NCI-H1930 (cell line): ENCODE data around the gene FAM83G.
"Not testable (repeated sequence)": the region's sequence is repeated elsewhere in the genome, so short reads cannot be mapped to it uniquely, and the experiment has no call there.

ENCODE experiments used
- DNase-seq, 2 experiments: peaks; one replicate each; lab custom pipeline; 2025; lab: John Stamatoyannopoulos, UW

FAM83G gene

DNA sequence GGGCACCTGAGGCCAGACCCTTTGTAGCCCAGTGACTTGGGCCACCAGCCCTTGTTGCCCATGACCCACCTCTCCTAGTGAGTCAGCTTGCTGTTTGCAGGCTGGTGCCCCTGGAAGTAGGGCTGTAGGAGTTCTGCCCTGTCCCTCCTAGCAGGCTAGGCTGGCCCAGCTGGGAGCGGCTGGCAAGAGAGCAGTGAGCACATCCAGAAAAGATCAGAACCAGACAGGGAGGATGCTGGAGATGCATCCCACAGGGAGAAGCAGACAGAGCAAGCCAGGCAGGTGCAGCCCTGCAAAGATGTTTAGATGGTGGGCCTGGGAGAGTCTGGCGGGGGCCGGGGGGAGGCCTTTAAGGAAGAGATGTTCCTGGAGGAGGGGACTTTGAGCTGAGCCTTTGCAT is 50.2 kb downstream of the FAM83G start:
- DNase-seq = no peak

DNA sequence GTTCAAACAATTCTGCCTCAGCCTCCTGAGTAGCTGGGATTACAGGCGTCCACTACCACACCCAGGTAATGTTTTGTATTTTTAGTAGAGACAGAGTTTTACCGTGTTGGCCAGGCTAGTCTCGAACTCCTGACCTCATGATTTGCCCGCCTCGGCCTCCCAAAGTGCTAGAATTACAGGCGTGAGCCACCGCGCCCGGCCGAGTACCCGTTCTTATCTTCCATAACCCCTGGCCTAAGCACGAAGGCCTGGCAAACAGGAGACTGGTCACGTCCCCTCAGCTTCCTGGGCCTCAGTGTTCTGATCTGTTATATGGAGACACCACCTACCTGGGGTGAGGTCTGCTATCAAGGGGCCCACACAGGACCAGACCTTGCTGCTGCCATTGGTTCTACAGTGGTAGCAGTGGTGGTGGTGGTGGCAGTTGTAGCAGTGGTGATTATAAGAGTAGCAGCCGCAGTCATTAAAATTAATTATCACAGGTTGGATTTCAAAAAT is 51.3 kb downstream of the FAM83G start:
- no peak for DNase-seq

DNA sequence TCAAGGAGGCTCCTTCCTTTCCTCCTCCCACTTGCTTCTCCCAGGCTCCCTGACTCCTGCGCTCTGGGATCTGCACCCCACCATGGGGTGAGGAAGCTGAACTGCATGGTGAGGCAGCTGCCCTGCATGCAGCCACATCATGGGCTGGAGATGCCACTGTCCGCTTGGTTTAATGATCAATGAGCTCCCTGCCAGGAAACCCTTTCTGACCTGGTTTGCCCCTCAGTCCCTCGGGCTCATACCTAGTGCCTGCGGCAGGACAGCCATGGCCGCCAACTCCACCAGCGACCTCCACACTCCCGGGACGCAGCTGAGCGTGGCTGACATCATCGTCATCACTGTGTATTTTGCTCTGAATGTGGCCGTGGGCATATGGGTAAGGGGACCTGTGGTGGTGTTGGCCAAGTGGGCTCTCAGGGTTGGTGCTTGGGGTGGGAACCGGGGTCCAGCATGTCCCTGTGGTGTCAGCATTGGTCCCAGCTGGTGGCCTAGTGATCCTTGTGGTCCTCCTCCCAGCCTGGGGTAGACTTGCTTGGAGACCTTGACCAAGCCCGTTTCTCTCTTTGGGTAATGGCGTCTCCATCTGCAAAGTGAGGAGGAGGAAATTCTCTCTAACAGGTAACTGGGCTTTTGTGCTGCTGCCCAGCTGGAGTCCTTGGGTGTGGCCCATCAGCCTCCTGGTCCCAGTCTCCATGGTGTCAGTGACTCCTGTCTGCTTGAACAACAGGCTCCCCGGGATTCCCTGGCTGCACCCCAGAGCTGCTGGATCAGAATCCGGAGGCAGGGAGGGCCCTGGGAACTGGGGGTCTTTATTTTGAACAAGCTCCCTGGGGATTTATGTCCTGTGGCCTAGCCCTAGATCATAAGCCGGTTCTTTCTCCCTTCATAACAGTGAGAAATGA is 52.4 kb downstream of the FAM83G start, which contains the start of gene SLC5A10:
Gene SLC5A10 (plus strand): TSS at position 225 of the 902 bp plus-strand sequence. CDS start 41 bp downstream, at position 266.
- DNase-seq = no peak

DNA sequence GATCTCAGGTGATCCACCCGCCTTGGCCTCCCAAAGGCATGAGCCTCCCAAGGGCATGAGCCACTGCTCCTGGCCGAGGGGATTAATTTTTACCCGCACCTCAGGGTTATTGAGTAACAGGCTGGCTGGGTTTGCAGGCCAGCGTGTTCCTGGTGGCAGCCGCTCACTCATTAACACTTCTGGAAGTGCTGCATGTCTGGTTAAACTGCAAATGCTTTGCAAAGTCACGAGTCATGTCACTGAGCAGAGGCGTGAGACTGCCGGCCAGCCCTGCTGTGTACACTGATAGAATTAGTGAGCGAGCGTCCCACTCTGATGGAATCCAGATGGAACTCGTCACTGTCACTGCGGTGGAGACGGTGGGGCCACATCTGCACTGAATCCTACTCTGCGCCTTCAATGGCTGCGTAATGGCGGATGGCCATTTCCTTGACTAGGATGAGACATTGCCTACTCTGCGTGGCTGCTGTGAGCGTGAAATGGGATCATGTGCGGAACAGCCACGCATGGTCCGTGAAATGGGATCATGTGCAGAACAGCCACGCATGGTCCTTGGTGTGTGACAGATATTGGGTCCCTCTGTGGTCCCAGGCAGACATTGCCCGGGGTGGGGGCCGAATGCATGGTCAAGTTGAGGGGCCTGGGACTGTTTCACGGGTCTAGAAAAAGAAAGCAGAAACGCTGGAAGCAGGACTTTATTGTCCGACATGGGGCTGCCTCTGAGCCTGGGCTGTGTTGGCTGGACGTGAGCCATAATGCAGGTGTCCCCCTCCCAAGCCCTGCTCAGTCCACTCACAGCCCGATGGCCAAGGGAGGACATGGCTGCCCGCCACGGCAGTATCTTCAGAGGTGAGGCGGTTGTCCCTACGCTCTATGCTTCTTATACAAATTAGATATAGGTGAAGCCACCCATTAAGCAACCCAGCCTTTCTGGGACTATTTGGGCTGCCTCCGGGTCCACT is 53.3 kb downstream of the FAM83G start:
- no peak for DNase-seq

DNA sequence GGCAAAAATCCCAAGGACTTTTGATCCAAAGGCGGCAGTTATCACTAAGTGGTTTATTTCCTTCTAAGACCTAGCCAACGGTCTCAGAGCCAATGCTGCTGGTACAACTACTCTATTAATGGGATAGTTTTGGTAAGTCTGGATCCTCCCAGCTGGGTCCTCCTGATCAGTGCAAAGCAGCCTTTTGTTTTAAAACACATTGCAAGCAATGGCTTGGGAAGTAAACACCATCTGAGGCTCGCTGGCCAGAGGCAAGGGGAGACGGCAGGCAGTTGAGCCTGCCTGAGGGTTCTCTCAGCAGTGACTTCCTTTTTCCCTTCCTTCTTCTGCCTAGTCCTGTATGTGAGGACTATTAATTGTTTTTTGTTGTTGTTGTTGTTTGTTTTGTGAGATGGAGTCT is 54.2 kb downstream of the FAM83G start:
- no peak for DNase-seq

DNA sequence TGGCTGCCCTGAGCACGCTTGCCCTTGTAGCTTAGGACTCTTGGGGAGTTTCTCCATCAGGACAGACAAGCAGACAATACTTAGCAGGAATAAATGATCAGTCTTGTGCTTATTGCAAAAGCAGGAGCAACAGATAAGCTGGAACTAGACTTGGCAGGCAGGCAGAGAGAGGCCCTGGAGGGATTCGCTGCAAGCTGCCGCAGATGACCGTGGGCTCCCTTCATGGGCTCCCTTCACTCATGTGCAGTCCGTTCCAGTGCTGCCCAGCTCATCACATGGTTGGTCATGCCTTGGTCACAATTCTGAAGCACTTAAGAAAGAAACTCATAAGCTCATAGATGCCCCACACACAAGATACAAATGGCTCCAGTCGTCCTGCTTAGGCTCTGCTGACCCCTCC is 55.0 kb downstream of the FAM83G start:
- no peak for DNase-seq

DNA sequence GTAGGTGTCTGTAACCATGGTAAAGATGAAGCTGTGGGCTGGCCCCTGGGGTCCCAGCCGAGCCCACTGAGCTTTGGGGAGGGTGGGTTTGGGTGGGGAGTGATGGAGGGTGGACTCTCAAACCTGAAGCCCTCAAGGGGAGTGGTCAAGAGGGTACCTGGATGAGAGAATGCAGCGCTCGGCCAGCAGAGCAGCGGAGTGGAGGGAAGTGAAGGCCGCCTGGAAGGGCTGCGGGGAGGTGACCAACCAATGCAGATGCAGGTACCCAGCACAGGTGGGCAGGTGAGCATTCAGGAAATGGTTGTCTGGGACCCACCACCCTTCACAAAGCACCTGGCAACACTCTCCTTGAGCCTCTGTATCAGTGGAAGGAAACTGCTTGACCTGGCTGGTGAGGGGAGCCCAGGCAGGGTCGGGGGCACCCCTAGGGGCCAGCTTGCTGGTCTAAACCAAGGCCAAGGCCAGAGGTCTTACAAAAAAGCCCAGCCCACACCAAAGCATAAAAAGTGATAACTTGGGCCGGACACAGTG is 56.0 kb downstream of the FAM83G start:
- no peak for DNase-seq

DNA sequence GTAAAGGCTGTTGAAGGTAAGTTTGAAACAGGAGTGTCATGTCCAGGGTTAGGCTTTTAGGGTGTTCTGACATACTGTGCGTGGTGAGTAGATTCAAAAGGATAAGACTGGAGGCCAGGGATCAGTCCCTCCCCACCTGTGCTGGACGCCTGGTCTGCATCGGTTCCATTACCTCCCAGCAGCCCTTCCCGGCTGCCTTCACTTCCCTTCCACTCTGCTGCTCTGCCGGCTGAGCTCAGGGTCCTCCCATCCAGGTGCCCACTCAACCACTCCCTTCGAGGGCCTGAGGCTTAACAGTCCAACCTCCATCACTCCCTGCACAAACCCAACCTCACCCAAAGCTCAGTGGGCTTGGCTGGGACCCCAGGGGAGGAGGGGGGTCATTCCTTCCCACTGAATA is 56.7 kb downstream of the FAM83G start:
- no peak for DNase-seq

DNA sequence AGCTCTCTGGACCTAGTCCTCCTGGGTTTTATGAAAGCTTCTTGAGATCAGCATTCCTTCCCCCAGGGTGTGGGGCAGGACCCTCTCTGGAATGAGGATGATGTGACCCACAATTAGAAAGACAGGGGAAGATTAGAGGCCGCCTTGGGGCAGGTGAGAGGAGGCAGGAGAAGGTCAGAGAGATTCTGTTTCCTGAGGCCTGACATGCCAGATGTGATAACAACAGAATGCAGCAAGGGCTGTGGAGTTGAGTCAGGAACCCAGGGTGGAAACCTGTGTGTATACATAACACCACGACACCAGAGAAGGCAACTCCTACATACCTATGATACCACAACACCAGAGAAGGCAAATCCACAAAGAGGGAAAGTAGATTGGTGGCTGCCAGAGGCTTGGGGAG is 58.0 kb downstream of the FAM83G start:
- DNase-seq = no peak

DNA sequence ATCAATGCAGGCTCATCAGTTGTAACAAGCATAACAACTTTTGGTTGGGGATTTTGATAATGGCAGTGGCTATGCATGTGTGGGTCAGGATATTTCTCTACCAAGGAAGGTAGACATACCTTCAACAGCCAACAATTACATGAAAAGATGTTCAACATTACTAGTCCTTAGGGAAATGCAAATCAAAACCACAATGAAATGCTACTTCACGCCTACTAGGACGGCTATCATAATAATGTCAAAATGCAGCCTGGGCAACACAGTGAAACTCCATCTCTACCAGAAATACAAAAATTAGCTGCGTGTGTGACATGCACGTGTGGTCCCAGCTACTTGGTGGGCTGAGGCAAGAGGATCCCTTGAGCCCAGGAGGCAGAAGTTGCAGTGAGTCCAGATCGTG is 59.9 kb downstream of the FAM83G start:
- no peak for DNase-seq

DNA sequence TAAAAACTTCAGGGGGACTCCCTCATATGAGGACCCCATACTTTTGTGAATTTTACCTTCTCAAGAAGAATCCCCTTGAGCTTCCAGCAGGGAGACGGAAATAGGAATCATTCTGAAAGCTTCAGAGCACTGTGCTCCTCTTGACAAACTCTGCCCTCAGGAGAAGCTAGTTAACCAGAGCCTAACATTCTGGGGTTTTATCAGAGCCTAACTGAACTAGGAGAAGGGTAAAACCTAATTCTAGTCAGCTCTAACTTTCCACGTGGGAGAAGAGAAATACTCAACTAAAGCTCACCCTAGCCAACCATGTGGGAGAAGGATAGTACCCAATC is 65.9 kb downstream of the FAM83G start:
- no peak for DNase-seq

DNA sequence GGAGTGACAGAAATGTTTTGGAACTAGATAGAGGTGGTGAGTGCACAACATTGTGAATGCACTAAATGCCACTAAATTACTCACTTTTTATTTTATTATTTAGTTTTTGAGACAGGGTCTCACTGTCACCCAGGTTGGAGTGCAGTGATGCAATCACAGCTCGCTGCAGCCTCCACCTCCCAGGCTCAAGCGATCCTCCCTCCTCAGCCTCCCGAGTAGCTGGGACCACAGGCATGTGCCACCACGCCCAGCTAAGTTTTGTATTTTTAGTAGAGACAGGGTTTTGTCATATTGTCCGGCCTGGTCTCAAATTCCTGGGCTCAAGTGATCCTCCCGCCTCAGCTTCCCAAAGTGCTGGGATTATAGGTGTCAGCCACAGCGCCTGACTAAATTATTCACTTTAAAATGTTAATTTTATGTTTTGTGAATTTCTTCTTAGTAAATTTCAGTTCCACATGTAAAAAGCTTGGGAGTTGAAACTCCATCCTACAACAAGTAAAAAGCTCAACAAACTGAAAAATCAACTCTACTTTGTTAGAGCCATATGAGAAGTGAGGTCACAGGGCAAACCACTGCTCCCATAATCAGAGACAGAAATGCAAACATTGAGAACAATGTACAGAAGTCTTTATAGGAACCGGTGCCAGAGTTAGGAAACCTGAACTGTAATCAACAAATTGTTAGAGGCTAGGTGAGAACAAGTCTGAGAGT is 66.4 kb downstream of the FAM83G start:
- DNase-seq = no peak

DNA sequence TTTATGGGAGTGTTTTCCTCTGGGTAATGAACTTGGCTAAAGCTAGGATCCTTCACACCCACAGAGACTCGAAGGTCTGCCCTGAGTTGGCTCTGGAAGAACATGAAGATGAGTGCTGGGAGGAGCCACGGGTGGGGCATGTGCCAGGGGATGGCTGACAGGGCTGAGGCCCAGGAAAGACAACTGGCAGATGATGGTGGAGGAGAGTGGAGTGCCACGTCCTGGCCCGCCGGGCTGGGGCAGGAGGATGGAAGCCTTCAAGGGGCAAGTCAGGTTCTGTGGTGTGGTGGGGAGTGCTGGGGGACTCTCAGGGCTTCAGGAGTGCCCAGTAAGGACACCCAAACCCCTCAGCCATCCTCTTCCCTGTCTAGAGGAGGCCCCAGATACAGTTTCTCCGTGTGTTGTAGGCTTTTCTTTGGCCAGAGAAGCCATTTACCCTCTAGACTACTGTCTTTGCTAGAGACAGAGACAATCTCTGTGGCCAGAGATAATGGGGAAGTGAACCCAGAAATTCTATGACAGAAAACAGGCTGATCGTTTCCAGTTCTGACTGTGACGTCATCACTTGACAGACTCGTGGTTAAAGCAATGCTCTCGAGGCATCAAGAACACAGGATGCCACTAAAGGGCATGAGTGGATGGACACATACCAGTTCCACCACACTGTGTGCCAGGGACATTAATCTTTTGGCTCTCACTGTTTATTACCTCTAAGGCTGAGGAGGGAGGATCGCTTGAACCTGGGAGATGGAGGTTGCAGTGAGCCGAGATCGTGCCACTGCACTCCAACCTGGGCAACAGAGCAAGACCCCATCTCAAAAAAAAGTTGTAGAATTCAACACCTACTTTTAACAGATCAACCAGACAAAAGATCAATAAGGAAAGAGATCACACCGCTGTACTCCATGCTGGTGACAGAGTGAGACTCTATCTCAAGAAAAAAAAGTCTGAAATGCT is 71.2 kb downstream of the FAM83G start:
- no peak for DNase-seq

DNA sequence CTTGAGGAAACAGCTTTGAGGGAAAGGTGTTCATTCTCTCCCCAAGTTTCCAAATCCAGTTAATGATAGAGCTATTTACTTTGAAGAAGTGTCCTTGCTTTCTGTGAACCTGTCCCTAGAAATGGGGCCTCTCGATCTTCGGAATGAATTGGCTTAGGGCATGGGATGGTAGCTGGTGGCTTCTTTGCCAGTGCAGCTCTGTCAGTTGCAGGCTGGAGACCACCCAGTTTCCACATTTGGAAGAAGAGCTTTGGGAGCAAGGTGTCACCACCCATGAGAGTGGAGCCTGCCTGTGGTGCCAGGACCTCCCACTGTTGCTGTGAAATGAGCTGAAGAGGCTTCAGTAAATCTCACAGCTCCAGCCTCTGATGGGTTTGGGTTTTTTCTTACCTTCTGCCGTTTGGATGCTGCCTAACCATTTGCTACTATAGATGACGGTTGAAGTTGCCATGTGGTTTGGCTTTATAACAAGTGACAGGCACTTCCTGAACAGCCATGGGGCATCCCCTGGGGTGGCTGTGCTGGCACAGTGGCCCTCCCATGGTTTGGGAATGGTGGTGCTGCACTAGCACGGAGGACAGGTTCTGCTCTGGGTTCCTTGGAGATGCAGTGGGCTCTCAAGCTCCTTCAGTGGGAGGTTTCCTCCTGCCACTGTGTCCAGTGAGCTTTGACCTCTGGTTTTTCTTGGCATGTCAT is 72.1 kb downstream of the FAM83G start:
- no peak for DNase-seq

DNA sequence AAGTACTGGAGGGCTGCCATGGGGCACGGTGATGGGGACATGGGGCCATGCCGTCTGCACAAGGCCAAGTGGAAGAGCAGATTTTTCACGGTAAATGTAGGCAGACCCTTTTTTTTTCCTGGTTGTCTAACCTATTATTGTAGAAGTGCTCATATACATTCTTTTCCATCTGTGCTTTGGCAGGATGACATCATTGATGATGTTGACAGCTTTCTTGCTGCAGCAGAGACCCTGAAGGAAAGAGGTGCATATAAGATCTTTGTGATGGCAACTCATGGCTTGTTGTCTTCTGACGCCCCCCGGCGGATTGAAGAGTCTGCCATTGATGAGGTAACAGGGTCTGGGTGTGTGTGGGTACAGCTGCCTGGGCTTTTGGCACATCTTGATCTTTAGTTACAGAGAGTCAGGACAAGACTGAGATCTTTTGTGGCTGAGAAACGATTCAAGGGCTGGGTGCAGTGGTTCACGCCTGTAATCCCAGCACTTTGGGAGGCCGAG is 75.9 kb downstream of the FAM83G start:
- DNase-seq = no peak

DNA sequence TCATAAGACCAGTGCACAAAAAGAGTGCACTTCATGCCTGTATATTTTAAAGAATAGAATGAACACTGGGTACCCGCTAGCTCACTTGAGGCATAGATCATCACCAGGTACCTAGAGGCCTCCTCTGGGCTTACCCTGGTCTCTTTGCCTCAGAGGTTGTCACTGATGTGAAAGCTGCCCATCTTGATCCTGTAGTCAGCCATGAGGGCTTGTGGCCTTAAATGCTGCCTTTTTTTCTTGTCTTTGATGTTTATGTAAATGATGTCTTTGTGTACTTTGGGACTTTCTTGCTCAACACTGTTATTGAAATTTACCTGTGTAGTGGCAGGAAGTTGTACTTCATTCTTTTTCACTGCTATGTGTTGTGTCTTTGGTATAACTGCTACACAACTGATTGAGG is 79.4 kb downstream of the FAM83G start:
- no peak for DNase-seq

DNA sequence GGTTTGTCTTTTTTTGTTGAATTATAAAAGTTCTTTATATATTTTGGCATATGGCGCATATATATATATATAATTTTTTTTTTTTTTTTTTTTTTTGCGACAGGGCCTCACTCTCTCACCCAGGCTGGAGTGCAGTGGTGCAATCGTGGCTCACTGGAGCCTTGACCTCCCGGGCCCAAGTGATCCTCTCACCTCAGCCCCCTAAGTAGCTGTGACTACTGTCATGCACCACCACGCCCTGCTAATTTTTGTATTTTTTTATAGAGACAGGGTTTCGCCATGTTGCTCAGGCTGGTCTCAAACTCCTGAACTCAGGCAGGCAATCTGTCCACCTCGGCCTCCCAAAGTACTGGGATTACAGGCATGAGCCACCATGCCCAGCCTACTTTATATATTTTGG is 82.0 kb downstream of the FAM83G start:
- not testable (repeated sequence) for DNase-seq

DNA sequence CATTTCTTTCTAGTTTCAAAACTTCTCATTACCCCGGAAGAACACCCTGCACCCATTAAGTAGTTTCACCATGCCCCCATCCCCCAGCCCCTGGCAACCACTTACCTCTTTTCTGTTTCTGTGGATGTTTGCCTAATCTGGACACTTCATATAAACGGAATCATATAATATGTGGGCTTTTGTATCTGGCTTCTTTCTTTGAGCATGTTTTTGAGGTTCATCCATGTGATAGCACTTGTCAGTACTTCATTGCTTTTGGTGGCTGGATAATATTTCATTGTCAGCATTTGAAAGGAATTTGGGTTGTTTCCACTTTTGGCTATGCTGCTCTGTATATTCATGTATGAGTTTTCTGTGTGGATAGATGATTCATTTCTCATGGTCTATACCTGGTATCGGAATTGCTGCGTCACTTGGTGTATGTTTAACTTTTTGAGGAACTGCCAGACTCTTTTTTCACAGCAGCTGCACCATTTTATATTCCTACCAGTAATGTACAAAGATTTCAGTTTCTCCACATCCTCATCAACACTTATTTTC is 82.6 kb downstream of the FAM83G start:
- DNase-seq = no peak

DNA sequence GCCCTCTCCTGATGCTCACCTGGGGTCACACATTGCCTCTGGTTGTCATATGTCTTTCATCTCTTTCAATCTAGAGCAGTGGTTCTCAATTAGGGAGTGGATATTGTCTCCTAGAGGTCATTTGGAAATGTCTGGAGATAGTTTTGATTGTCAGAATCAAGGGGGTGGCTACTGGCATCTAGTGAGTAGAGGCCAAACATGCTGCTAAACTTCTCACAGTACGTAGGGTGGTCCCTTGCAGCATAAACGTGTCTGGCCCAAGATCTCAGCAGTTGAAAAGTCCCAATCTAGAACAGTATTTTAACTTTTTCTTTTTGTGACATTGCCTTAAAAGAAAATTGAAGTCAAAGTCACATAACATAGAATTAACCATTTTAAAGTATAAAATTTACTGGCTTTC is 83.1 kb downstream of the FAM83G start:
- no peak for DNase-seq
